ENCODE data around the gene ZNF627.
"Not testable (repeated sequence)": the region's sequence is repeated elsewhere in the genome, so short reads cannot be mapped to it uniquely, and the experiment has no call there.

Gene ZNF627

DNA sequence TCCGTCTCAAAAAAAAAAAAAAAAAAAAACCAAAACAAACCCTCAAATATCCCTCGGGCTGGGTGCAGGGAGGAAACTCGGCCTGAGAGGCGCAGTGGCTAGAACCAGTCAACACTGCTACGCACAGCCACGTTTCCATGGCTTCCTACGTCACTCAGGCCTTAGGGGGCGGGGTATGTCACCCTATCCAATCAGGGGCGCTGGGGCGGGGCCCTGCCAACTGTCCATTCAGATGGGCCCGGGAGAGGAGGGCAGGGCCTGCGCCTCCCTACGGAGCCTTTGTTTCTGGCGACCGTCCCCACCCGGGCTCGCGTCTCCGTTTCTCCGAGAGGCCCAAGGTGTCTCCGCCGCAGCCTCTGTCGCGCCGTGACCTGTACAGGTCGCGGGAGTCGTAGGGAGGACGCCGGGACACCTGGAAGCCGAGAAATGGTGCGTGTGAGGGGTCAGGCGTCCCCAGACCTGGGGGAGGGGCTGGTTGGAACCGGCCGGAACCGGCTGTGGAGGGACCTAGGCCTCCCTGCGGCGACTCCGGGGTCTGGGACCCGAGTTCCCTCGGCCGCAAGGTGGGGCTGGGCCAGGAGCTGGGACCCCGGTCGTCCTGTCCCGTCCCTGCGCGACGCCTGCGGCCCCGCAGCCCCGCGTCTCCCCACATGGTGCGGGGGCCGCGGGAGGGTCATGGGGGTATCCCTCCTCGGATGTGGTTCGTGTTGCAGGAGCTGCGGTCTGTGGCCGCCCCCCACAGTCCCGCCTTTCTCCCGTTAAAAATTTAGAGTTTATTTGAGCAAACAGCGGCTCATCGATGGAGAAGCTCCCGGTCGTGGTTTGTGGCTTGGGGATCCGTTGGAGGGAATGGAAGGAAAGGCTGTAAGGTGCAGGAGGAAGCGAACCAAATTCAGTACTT is at the start of gene ZNF627:
Gene ZNF627 (plus strand): TSS at position 282 of the 901 bp plus-strand sequence. CDS start 145 bp downstream, at position 427.
- DNase-seq (ENCODE audit: low spot score), result peak; percentile 99

GRCh38 chr19:11547929-11548700 is 49.2 kb upstream of the ZNF627 start:
- DNase-seq (ENCODE audit: low spot score), result no peak

- DNase-seq (ENCODE audit: low spot score), result no peak
Observed at GRCh38 chr19:11549386-11549953, 47.8 kb upstream of the ZNF627 start.

DNA sequence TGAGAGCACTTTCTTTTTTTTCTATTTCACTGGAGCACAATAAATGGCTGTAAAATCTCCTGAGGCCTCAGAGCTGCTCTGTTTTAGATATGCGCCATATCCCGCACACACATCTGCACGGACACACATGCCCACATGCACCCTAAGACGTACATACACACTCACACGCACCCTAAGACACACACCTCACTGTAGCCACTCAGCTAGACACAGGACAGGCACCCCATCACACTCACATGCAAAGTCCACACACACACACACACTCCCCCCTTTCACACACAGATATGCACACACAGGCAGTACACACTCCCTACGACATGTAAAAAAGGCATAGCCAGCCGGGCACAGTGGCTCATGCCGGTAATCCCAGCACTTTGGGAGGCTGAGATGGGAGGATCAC is 47.0 kb upstream of the ZNF627 start:
- no peak for DNase-seq (ENCODE audit: low spot score)

DNA sequence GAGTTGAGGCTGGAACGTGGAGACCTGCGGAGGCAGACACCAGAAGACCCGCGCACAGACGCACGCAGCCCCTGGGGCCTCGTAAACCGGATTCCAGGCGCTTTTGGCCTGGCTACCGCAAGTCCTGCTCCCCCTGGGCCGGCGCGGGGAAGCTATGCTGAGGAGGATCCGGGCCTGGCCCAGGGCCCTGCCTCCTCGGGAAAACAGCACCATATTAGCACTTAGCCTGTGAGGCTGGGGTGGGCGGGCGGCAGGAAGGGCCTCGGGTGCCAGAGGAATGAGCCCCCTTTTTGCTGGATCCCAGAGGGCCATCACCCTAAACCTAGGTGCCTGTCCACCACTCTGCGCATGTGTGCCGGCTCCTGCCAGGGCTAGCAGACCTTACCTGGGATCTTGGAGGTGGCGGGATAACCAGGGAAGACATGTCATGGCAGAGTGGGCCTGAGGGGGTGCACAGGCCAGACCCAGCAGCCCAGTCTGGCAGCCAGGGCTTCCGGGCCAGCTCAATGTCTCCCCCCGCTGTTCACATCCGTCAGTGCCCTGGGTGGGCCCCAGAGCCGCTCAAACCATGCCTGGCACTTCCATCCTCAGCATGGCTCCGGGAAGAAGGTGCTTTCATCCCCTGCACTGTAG is 45.6 kb upstream of the ZNF627 start:
- DNase-seq (ENCODE audit: low spot score), result peak; percentile 85

DNA sequence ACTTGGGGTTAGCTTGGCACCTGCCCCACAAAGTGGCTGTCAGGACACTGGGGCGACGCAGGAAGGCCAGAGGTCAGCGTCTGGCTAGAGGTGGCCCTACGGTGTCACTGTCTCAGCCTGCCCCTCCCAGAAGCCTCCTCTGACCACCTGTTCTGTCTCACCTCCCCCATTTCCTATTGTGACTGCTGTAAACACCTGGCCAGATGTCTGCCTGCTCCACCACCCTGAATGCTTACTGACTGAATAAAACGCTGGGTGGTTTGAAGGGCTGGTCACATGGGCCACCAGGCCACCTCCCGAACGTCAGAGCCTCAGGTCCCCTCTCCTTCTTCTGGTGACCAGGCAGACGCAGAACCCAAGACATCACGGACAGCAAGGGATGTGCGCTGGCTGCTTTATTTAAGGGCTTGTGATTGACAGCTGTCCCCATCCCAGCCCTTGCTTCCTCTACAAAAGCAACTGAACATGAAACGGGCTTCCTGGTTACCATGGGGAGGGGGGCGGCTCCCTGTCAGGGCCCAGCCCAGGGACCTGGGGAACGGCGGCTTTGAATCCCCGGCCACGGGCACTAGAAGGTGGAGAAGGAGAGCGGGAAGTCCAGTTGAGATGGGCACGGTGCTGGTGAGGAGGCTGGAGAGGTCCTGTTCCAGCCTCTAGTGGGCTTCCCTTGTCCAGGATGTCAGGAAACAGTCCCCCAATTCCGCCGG is 44.5 kb upstream of the ZNF627 start:
- DNase-seq (ENCODE audit: low spot score), result no peak

DNA sequence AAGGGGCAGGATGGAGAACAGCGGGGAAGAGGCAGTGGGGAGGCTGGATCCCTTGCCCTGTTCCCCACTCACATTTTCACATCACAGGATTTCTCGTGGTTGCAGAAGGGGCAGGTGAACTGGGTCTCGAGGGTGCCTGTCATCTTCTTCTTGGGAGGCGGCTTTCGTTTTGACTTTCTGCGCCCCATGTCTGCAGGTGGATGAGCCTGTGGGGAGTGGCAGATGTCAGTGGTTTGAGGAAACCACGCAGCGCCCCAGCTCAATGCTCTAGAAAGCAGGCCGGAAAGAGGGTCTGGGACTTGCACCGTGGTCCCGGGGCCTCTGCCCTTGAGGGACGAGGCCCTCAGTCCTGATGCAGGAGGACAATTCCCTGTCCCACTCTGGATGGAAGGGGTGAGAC is 43.1 kb upstream of the ZNF627 start:
- DNase-seq (ENCODE audit: low spot score), result no peak

DNA sequence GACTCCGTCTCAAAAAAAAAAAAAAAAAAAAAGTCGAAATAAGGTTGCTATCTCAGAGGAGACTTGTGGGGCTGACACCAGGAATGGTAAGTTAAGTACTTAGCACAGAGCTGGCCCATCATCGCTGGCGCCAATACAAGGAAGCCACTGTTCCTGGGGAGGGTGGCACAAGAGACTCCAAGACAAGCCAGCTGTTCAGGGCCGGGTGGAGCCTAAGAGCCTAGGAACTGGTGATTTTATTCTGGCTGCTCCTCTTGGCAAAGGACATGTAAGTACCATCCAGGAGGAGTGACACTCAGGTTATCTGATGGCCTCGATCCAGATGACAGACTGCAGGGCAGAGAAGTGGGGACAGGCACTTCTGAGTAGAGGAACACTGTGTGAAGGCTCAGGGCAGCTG is 42.0 kb upstream of the ZNF627 start:
- no peak for DNase-seq (ENCODE audit: low spot score)

DNA sequence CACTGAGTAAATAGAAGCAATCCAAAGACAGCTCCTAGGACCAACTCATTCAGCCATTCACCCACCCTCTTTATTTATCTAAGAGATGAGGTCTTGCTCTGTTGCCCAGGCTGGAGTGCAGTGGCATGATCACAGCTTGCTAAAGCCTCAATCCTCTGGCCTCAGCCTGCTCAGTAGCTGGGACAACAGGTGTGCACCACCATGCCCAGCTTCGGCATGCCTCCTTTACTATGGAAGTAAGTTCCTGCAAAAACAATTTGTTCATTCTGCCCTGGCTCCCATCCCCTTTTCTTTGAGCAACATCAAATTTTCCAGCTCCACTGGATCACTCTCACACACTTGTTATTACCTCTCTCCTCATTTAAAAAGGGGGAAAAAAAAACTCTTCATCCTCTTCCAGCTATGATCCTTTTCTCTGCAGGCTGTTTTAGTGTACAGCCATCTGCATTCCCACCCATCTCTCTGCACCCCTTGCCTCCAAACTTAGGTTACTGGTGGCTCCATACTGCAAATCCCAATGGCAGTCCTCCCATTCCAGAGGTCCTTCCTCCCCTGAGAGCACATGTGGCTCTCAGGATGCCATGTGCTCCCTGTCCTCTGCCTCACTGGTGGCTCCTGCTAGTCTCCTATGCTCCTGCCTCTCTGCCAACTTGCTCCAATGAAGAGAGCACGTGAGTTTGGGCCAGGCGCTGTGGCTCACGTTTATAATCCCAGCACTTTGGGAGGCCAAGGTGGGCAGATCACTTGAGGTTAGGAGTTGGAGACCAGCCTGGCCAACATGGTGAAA is 40.5 kb upstream of the ZNF627 start:
- no peak for DNase-seq (ENCODE audit: low spot score)

DNA sequence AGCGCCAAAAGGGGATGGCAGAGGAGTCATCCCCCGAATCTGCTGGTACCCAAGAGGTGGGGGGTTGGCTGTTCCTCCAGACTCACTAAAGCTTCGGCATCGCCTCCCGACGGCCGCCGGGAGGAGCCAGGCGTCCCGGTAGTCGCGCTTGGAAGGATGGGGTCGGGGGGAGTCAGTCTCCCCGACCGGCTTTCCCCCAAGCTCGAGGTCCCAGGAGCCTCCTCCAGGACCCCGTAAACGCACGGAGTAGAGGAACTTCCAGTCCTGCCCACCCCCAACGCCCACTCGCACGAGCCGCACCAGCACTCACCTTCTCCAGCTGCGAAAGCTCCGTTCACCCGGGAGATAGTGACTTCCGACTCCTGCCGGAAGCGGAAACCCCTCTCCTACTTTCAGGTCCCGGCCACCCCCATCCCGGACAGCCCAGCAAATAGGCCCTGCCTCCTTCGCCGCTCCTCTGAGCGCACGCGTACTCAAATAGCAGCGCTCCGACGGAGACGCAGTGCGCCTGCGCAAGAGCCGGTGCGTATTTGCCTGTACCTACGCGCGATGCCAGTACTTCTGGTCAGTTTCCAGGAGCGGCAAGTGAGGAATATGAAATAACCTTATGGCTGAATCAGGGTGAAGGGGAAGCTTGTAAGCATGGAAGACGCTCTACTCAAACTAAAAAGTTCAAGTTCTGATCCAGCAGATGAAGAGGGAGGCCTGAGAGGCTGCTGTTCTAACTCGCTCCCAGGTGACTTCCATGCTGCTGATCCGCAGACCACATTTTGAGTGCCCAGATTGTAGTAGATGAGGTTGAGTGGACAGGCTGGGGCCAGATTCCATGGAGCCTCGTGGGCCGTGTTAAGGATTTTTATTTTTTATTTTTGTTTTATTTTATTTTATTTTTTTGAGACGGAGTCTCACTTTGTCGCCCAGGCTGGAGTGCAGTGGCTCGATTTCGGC is 38.1 kb upstream of the ZNF627 start, which contains the start of gene ELOF1:
Gene ELOF1 (minus strand): TSS at position 350 of the 948 bp plus-strand sequence. CDS start 4,883 bp downstream, outside the sequence.
- peak; percentile 99 for DNase-seq (ENCODE audit: low spot score)

DNA sequence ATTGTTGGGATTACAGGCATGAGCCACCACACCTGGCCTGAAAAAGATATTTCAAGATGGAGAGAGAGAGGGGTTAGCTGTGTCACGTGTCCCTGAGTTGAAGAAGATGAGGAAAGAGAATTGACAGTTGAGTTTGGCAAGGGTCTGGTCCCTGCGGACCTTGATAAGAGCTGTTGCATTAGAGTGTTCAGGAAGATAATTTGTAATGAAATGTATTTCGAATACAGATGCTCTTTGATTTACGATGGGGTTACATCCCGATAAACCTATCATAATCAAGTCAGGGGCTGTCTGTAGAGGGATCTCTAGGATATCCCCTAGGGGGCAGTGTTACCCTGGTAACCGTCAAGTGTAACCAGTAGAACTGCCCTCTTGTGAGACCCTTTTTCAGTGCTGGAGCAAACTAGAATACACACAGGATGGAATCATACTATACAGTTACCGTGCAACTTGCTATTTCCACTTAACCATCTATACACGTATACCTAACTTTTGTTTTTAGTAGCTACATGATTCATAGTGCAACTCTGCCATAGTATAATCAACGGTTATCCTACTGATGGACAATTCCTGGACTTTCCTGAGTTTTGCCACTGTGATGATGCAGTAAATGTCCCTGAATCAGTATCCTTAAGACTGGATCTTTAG is 36.8 kb upstream of the ZNF627 start:
- peak; percentile 69 for DNase-seq (ENCODE audit: low spot score)

GRCh38 chr19:11563532-11563931 is 33.8 kb upstream of the ZNF627 start:
- DNase-seq (ENCODE audit: low spot score), result no peak

DNA sequence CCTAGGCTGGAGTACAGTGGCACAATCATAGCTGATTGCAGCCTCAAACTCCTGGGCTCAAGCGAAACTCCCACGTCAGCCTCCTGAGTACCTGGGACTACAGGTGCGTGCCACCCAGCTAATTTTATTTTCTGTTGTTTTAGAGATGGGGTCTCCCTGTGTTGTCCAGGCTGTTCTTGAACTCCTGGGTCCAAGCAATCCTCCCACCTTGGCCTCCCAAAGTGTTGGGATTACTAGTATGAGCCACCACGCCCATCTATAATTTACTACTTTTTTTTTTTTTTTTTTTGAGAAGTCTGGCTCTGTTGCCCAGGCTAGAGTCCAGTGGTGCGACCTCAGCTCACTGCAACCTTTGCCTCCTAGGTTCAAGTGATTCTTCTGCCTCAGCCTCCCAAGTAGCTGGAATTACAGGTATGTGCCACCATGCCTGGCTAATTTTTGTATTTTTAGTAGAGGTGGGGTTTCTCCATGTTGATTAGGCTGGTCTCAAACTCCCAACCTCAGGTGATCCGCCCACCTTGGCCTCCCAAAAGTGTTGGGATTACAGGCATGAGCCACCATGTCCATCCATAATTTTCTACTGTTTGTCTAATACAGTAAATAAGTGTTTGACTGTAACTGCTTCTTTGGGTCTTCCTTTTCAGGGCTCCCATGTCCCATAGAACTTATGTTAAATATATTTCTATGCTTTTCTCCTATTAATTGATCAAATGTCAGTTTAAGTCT is 33.0 kb upstream of the ZNF627 start:
- DNase-seq (ENCODE audit: low spot score), result not testable (repeated sequence)

DNA sequence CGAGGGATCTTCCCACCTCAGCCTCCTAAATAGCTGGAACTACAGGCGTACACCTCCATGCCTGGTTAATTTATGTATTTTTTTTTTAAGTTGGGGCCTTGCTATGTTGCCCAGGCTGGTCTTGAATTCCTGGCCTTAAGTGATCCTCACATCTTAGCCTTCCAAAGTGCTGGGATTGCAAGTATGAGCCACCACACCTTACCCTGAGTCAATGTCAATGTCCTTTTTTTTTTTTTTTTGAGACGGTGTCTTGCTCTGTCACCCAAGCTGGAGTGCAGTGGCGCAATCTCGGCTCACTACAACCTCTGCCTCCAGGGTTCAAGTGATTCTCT is 31.7 kb upstream of the ZNF627 start:
- DNase-seq (ENCODE audit: low spot score), result not testable (repeated sequence)

- no peak for DNase-seq (ENCODE audit: low spot score)
Observed at GRCh38 chr19:11566164-11566563, 31.1 kb upstream of the ZNF627 start.

GRCh38 chr19:11570039-11570462 is 27.2 kb upstream of the ZNF627 start:
- DNase-seq (ENCODE audit: low spot score), result no peak

DNA sequence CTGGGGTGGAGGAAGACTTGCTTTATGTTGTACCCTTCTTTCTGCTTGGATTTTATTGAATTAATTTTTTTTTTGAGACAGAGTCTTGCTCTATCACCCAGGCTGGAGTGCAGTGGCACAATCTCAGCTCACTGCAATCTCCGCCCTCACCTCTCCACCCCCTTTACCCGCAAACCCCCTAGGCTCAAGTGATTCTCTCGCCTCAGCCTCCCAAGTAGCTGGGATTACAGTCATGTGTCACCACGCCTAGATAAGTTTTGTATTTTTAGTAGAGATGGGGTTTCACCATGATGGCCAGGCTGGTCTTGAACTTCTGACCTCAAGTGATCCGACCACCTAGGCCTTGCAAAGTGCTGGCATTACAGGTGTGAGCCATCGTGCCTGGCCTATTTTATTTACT is 23.9 kb upstream of the ZNF627 start:
- not testable (repeated sequence) for DNase-seq (ENCODE audit: low spot score)

- not testable (repeated sequence) for DNase-seq (ENCODE audit: low spot score)
Observed at GRCh38 chr19:11573763-11574162, 23.5 kb upstream of the ZNF627 start.

Data from iPS-NIHi11 (cell line).